Loucy (cell line): ENCODE results near the gene CLEC1A.

Experiments used
- CTCF ChIP-seq: fragments of 200-600 bp; sonication (generic); conservative IDR thresholded peaks from 2 replicates; pipeline ENCODE4 v1.5.1; 2014; ENCODE audit warnings: mild to moderate bottlenecking, antibody characterized with exemption, low read length
- EZH2phosphoT487 ChIP-seq: fragments of 200-600 bp; IDR thresholded peaks from 2 replicates; pipeline ENCODE4 v1.6.1; 2018; ENCODE audit warnings: antibody characterized with exemption, mild to moderate bottlenecking, moderate library complexity, borderline replicate concordance

- TF ChIP-seq CTCF (no peak), EZH2phosphoT487 (no peak)
Observed at GRCh38 chr12:10094646-10095395, 4.0 kb downstream of the CLEC1A start.
